GM12891 (cell line): ENCODE results near the gene SLC43A3.
"Not testable (repeated sequence)": the region's sequence is repeated elsewhere in the genome, so short reads cannot be mapped to it uniquely, and the experiment has no call there.

ENCODE experiments used
- POLR2A ChIP-seq: IDR thresholded peaks from 2 replicates; pipeline ENCODE4 v1.6.1; 2011; ENCODE audit warnings: low read depth, low read length, control low read depth
- POLR2AphosphoS5 ChIP-seq: IDR thresholded peaks from 2 replicates; pipeline ENCODE4 v1.6.1; 2011; ENCODE audit warnings: low read depth, low read length, control low read depth

- not testable (repeated sequence) for TF ChIP-seq POLR2A, POLR2AphosphoS5
Observed at GRCh38 chr11:57361420-57361819, 65.5 kb downstream of the SLC43A3 start.
